Measurements from ENCODE around the gene PIGX.

PIGX gene

GRCh38 chr3:196757876-196758739 lies 45.9 kb downstream of the PIGX start:
- DNase-seq: peak; percentile 44 to 81 (median 72)

- DNase-seq: no peak
Measured at GRCh38 chr3:196763179-196763578, 51.0 kb downstream of the PIGX start.

- no peak for DNase-seq
Measured at GRCh38 chr3:196765454-196765853, 53.3 kb downstream of the PIGX start.

- DNase-seq: no peak
Measured at GRCh38 chr3:196771067-196771466, 58.9 kb downstream of the PIGX start.

- DNase-seq: no peak
Measured at GRCh38 chr3:196772102-196772501, 59.9 kb downstream of the PIGX start.

GRCh38 chr3:196772897-196773296 lies 60.7 kb downstream of the PIGX start:
- DNase-seq: no peak

GRCh38 chr3:196774191-196774820 lies 62.1 kb downstream of the PIGX start:
- DNase-seq: peak; percentile 61 to 70 (median 65)

- DNase-seq: peak; percentile 82 to 97 (median 94)
Measured at GRCh38 chr3:196774848-196775422, 62.8 kb downstream of the PIGX start.

GRCh38 chr3:196775938-196776337 lies 63.8 kb downstream of the PIGX start:
- DNase-seq: no peak

GRCh38 chr3:196777836-196778235 lies 65.7 kb downstream of the PIGX start:
- DNase-seq: no peak

- no peak for DNase-seq
Measured at GRCh38 chr3:196778755-196779154, 66.6 kb downstream of the PIGX start.

- no peak for DNase-seq
Measured at GRCh38 chr3:196782511-196782910, 70.3 kb downstream of the PIGX start.
